Mucosa of stomach (tissue), 1 donor: Measurements from ENCODE around the gene RNF166.

ENCODE experiments used
- H3K27me3 ChIP-seq: one replicate; pipeline ENCODE4 v1.7.0; 2013; ENCODE audit warnings: mild to moderate bottlenecking, low read length; ENCODE audit not compliant: control insufficient read depth, insufficient read depth
- H3K36me3 ChIP-seq: one replicate; pipeline ENCODE4 v1.7.0; 2013; ENCODE audit warnings: low read length; ENCODE audit not compliant: control insufficient read depth, insufficient read depth
- H3K4me1 ChIP-seq: one replicate; pipeline ENCODE4 v1.7.0; 2013; ENCODE audit warnings: mild to moderate bottlenecking, low read length; ENCODE audit not compliant: control insufficient read depth, insufficient read depth
- H3K4me3 ChIP-seq: one replicate; pipeline ENCODE4 v1.7.0; 2013; ENCODE audit warnings: low read length
- H3K9ac ChIP-seq: one replicate; pipeline ENCODE4 v1.7.0; 2013; ENCODE audit warnings: mild to moderate bottlenecking, low read length, moderate library complexity
- H3K9me3 ChIP-seq: one replicate; pipeline ENCODE4 v1.7.0; 2013; ENCODE audit warnings: mild to moderate bottlenecking, low read length, moderate library complexity; ENCODE audit not compliant: control insufficient read depth
- donor health status: Pancreatic carcinoma.

Gene RNF166

DNA sequence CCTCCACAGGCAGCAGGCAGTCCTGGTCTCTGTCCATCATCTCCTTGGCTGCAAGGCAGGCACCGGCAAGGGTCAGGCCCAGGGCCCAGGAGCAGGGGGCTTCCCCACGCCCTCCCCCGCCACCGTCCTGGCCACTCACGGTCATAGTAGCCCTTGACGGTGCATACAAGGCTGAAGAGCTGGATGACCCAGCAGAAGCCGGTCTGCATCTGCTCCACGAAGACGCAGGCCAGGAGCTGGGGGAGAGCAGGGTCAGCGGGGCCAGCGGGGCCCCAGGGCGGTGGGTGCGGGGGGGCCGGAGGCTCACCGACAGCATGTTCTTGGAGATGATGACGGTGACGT is 20.2 kb upstream of the RNF166 start:
- Histone ChIP-seq H3K36me3 (peaks cover 7% of the 10 kb centered on the region), H3K9me3 (no peaks in the 10 kb centered on the region), H3K27me3 (no peaks in the 10 kb centered on the region), H3K9ac (no peak overlapping the region), H3K4me3 (no peak overlapping the region), H3K4me1 (no peaks in the 10 kb centered on the region)

- H3K27me3 ChIP-seq = no peaks in the 10 kb centered on the region
- H3K36me3 ChIP-seq = peaks cover 7% of the 10 kb centered on the region
- H3K4me3 ChIP-seq = no peak overlapping the region
- H3K9me3 ChIP-seq = no peaks in the 10 kb centered on the region
- H3K4me1 ChIP-seq = no peaks in the 10 kb centered on the region
- no peak overlapping the region for H3K9ac ChIP-seq
Observed at GRCh38 chr16:88725609-88726407, 19.6 kb upstream of the RNF166 start.

GRCh38 chr16:88724855-88725555 is 18.8 kb upstream of the RNF166 start:
- no peaks in the 10 kb centered on the region for H3K4me1 ChIP-seq
- H3K9me3 ChIP-seq = no peaks in the 10 kb centered on the region
- H3K4me3 ChIP-seq = no peak overlapping the region
- no peak overlapping the region for H3K9ac ChIP-seq
- no peaks in the 10 kb centered on the region for H3K27me3 ChIP-seq
- H3K36me3 ChIP-seq = peaks cover 7% of the 10 kb centered on the region

DNA sequence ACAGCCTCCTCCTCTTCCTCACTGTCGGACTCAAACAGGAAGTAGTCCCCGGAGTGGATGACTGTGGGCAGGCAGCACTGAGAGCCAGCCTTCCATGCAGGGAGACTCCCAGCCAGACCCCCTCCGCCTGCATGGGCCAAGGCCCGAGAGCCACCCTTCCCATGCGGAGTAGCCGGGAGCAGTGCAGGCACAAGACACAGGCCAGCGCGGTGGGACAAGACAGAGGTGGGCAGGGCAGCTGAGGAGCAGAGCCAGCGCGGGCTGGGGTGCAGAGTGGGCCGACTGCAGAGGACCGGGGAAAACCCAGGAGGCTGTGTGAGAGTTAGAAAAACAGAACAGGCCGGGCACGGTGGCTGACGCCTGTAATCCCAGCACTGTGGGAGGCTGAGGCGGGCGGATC is 17.7 kb upstream of the RNF166 start:
- no peaks in the 10 kb centered on the region for H3K9me3 ChIP-seq
- H3K4me1 ChIP-seq = no peaks in the 10 kb centered on the region
- no peak overlapping the region for H3K4me3 ChIP-seq
- no peak overlapping the region for H3K9ac ChIP-seq
- peaks cover 7% of the 10 kb centered on the region for H3K36me3 ChIP-seq
- H3K27me3 ChIP-seq = no peaks in the 10 kb centered on the region

DNA sequence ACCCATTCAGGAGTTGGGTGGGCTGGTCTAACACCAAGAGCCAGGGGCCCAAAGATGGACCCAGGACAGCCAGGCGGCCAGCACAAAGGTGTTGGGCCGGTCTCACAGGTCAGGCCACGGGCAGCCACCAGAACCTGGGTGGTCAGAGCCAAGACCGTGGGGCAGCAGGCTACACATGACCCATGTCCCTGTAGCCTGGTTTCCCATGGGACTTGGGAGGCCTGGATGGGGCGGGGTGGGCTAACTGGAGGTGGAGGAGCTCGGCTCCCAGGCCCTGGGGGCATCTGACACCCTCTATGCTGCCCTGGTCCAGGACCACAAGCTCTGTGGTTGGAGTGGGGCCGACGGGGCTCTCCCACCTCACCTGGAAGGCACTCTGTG is 17.3 kb upstream of the RNF166 start:
- Histone ChIP-seq H3K9me3 (no peaks in the 10 kb centered on the region), H3K36me3 (peaks cover 7% of the 10 kb centered on the region), H3K4me1 (no peaks in the 10 kb centered on the region), H3K9ac (no peak overlapping the region), H3K27me3 (no peaks in the 10 kb centered on the region), H3K4me3 (no peak overlapping the region)

- Histone ChIP-seq H3K36me3 (peaks cover 7% of the 10 kb centered on the region), H3K9ac (no peak overlapping the region), H3K4me3 (no peak overlapping the region), H3K27me3 (no peaks in the 10 kb centered on the region), H3K9me3 (no peaks in the 10 kb centered on the region), H3K4me1 (no peaks in the 10 kb centered on the region)
Observed at GRCh38 chr16:88722784-88723506, 16.7 kb upstream of the RNF166 start.

DNA sequence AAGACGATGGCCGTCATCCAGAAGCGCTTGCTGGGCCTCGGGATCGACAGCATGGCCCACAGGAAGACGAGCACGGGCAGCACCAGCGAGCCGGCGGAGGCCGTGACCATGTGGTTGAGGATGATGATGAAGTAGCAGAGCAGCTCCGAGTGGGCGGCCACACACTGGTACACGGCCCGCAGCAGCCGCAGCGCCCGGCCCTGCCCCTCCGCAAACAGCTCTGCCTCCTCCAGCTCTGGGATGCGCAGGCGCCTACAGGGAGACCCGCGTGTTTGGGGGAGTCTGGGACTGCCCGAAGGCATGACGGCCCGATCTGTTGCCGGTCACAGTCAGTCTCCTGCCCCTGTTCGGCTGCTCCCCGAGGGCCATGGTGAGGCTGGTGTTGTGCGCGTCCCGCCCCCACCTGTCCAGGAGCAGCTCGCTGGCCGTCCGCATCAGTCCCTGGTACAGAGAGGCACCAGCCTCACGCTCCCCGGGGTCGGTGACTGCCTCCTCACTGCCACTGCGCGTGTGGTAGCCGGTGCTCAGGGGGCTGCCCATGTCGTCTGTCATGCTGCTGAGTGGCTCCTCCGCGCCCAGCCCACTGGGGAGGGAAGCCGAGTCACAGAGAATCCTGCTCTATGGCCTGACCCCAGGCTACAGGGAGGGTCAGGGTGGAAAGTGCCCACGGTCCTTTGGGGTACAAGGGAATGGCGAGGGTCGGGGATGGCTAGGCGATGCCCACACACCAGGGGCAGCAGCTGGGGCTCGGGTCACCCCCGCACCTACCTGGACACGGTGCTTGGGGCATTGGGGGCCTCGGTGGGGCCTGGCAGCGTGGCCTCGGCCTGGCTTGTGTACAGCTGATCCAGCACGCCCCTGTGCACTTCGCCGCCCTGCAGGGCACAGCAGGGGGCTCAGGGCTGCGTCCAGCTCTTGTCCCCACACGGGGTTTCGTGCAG is 15.9 kb upstream of the RNF166 start:
- H3K4me1 ChIP-seq = no peaks in the 10 kb centered on the region
- peaks cover 7% of the 10 kb centered on the region for H3K36me3 ChIP-seq
- no peaks in the 10 kb centered on the region for H3K27me3 ChIP-seq
- H3K9me3 ChIP-seq = no peaks in the 10 kb centered on the region
- H3K4me3 ChIP-seq = no peak overlapping the region
- no peak overlapping the region for H3K9ac ChIP-seq

DNA sequence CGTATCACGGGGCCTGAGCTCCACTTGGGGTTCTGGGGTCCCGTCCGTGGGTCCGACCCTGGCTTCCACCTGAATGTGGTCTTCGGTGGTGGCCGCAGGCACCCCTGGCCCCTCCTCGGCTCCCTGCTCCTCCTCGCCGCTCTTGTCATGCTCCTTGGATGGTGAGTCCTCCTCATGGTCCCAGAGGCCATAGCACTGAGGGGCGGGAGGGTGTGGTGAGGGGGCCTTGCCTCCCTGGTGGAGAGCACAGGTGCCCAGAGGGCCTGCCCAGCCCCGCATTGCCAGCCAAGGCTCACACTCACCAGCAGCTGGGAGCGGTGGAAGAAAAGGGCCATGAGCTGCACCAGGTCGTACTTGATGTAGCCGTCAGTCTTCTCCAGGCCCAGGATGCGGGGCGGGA is 15.0 kb upstream of the RNF166 start:
- H3K4me3 ChIP-seq = no peak overlapping the region
- H3K4me1 ChIP-seq = no peaks in the 10 kb centered on the region
- no peaks in the 10 kb centered on the region for H3K9me3 ChIP-seq
- no peaks in the 10 kb centered on the region for H3K27me3 ChIP-seq
- H3K9ac ChIP-seq = no peak overlapping the region
- H3K36me3 ChIP-seq = peaks cover 16% of the 10 kb centered on the region

DNA sequence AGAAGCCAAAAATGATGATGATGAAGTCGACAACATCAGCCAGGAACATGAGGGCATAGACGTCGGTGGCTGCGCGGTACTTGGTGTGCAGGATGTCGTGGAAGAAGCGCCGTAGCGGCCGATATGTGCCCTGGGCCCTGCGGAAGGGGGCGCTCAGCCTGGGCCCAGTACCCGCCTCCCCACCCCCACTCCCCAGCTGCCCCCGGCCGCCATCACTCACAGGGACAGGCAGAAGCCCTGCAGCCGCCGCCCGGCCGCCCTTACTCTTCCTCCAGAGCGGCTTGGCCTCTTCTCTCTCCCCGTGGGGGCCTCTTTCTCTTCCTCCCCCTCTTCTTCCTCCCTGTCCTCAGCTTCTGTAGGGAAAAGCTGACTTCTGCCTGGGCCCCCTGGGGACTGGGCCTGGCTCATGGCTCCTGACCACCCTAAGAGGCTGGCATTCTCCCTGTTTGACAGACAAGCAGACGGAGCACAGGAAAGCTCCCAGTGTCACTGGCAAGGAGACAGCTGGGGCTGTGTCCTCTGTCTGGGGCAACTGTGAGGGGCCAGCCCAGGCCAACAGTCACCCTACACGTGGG is 14.3 kb upstream of the RNF166 start:
- Histone ChIP-seq H3K4me1 (no peaks in the 10 kb centered on the region), H3K4me3 (no peak overlapping the region), H3K36me3 (peaks cover 11% of the 10 kb centered on the region), H3K9me3 (no peaks in the 10 kb centered on the region), H3K27me3 (no peaks in the 10 kb centered on the region), H3K9ac (no peak overlapping the region)

DNA sequence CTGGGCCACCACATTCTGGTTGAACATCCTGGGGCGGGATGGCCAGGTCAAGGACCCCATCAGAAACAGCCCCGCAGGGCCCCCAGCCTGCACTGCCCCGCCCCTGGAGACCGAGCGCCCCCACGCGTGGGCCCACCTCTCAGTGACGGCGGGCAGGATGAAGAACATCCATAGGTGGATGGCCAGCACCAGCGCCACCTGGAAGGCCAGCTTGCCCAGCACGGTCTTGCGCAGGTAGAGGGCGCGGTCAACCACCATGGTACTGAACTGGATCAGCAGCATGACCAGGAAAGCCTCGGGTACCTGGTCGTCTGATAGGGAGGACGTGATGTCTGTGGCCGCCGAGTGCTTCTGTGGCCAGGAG is 13.7 kb upstream of the RNF166 start:
- peaks cover 11% of the 10 kb centered on the region for H3K36me3 ChIP-seq
- no peaks in the 10 kb centered on the region for H3K9me3 ChIP-seq
- H3K4me3 ChIP-seq = no peak overlapping the region

GRCh38 chr16:88719267-88719932 is 13.2 kb upstream of the RNF166 start:
- no peak overlapping the region for H3K4me3 ChIP-seq
- no peaks in the 10 kb centered on the region for H3K27me3 ChIP-seq
- no peak overlapping the region for H3K9ac ChIP-seq
- H3K4me1 ChIP-seq = peaks cover 1% of the 10 kb centered on the region
- H3K36me3 ChIP-seq = peaks cover 11% of the 10 kb centered on the region
- H3K9me3 ChIP-seq = no peaks in the 10 kb centered on the region

More for the DNA sequence above, 13.7 kb upstream of the RNF166 start:
- H3K27me3 ChIP-seq = no peaks in the 10 kb centered on the region
- H3K9ac ChIP-seq = no peak overlapping the region
- H3K4me1 ChIP-seq = no peaks in the 10 kb centered on the region
